CD1c-positive myeloid dendritic cell (primary cell): ENCODE data around the gene ILK.
A peak's percentile ranks its signal among the peaks of the same experiment; 100 is the strongest.

Experiments
- DNase-seq: peaks from one replicate; pipeline ENCODE4 v3.0.0-alpha.2; 2016; ENCODE audit errors: extremely low spot score

ILK gene

GRCh38 chr11:6636480-6636879 is 32.9 kb downstream of the ILK start:
- no peak for DNase-seq

- DNase-seq: no peak
These were observed 34.3 kb downstream of the ILK start for GRCh38 chr11:6637871-6638270.

- no peak for DNase-seq
These were observed 34.9 kb downstream of the ILK start for GRCh38 chr11:6638429-6638828.

- DNase-seq: no peak
These were observed 36.7 kb downstream of the ILK start for GRCh38 chr11:6640036-6640984.

GRCh38 chr11:6640985-6641701 is 37.6 kb downstream of the ILK start:
- DNase-seq: no peak

GRCh38 chr11:6642957-6643356 is 39.4 kb downstream of the ILK start:
- no peak for DNase-seq

- peak; percentile 43 for DNase-seq
These were observed 42.5 kb downstream of the ILK start for GRCh38 chr11:6646071-6646470.

GRCh38 chr11:6646576-6646917 is 43.0 kb downstream of the ILK start:
- no peak for DNase-seq

GRCh38 chr11:6646918-6647679 is 43.5 kb downstream of the ILK start:
- DNase-seq: peak; percentile 58

- DNase-seq: no peak
These were observed 44.3 kb downstream of the ILK start for GRCh38 chr11:6647836-6648235.

- DNase-seq: peak; percentile 60
These were observed 44.9 kb downstream of the ILK start for GRCh38 chr11:6648501-6648900.

- DNase-seq: no peak
These were observed 46.5 kb downstream of the ILK start for GRCh38 chr11:6650104-6650503.

GRCh38 chr11:6650980-6651379 is 47.4 kb downstream of the ILK start:
- DNase-seq: no peak

- peak; percentile 20 for DNase-seq
These were observed 48.6 kb downstream of the ILK start for GRCh38 chr11:6652182-6652581.

GRCh38 chr11:6653097-6653496 is 49.5 kb downstream of the ILK start:
- DNase-seq: peak; percentile 31

GRCh38 chr11:6653656-6654055 is 50.1 kb downstream of the ILK start:
- DNase-seq: no peak

- no peak for DNase-seq
These were observed 50.9 kb downstream of the ILK start for GRCh38 chr11:6654281-6655019.

GRCh38 chr11:6655020-6655789 is 51.6 kb downstream of the ILK start:
- DNase-seq: peak; percentile 17

- DNase-seq: peak; percentile 19
These were observed 52.4 kb downstream of the ILK start, which contains the start of gene DCHS1 for GRCh38 chr11:6655790-6656583. Gene DCHS1 (minus strand): TSS chr11:6655809. CDS start chr11:6641613, 14,196 bp downstream.

GRCh38 chr11:6656584-6656915 is 53.0 kb downstream of the ILK start:
- no peak for DNase-seq
